ENCODE measurements around the gene ENKD1.
A peak's percentile ranks its signal among the peaks of the same experiment; 100 is the strongest.

The ENKD1 gene

GRCh38 chr16:67678354-67679023, 11.9 kb upstream of the ENKD1 start:
- DNase-seq: no peak

- DNase-seq: no peak
Observed at GRCh38 chr16:67677712-67678111, 11.2 kb upstream of the ENKD1 start.

- no peak for DNase-seq
Observed at GRCh38 chr16:67676939-67677338, 10.4 kb upstream of the ENKD1 start.

GRCh38 chr16:67676516-67676915, 10.0 kb upstream of the ENKD1 start:
- no peak for DNase-seq

GRCh38 chr16:67675999-67676398, 9.4 kb upstream of the ENKD1 start:
- DNase-seq: no peak

GRCh38 chr16:67675579-67675935, 9.0 kb upstream of the ENKD1 start:
- no peak for DNase-seq

GRCh38 chr16:67674851-67675578, 8.5 kb upstream of the ENKD1 start:
- DNase-seq: no peak

- no peak for DNase-seq
Observed at GRCh38 chr16:67673712-67674580, 7.4 kb upstream of the ENKD1 start.

- DNase-seq: peak; percentile 56
Observed at GRCh38 chr16:67672739-67673662, 6.5 kb upstream of the ENKD1 start.

- DNase-seq: no peak
Observed at GRCh38 chr16:67672306-67672705, 5.8 kb upstream of the ENKD1 start.

- DNase-seq: no peak
Observed at GRCh38 chr16:67669499-67670101, 3.0 kb upstream of the ENKD1 start.

GRCh38 chr16:67668495-67669157, 2.1 kb upstream of the ENKD1 start:
- no peak for DNase-seq

GRCh38 chr16:67667817-67668494, 1.4 kb upstream of the ENKD1 start:
- peak; percentile 84 for DNase-seq

- DNase-seq: no peak
Observed at GRCh38 chr16:67667453-67667816, 885 bp upstream of the ENKD1 start.

GRCh38 chr16:67666032-67666551, 458 bp downstream of the ENKD1 start:
- DNase-seq: no peak

- no peak for DNase-seq
Observed at GRCh38 chr16:67665598-67665997, 952 bp downstream of the ENKD1 start.

- DNase-seq: no peak
Observed at GRCh38 chr16:67664871-67665270, 1.7 kb downstream of the ENKD1 start.

- DNase-seq: no peak
Observed at GRCh38 chr16:67664258-67664657, 2.3 kb downstream of the ENKD1 start.

- no peak for DNase-seq
Observed at GRCh38 chr16:67663877-67664222, 2.7 kb downstream of the ENKD1 start.

GRCh38 chr16:67663151-67663876, 3.2 kb downstream of the ENKD1 start:
- peak; percentile 31 for DNase-seq

All from stimulated activated CD4-positive, alpha-beta T cell treated with anti-CD3 and anti-CD28 coated beads, Interleukin-4, amount 100 ng/mL, for 24 hours (primary cell).